NCI-H526 (cell line): ENCODE data around the gene ILKAP.
A peak's percentile ranks its signal among the peaks of the same experiment; 100 is the strongest.

ENCODE experiments used
- DNase-seq, 2 experiments: peaks; one replicate each; lab custom pipeline; 2025; lab: John Stamatoyannopoulos, UW

Gene ILKAP

GRCh38 chr2:238124488-238125126, 78.9 kb downstream of the ILKAP start:
- no peak for DNase-seq

- no peak for DNase-seq
These were observed 79.5 kb downstream of the ILKAP start for GRCh38 chr2:238123991-238124470.

- DNase-seq, result no peak
These were observed 80.1 kb downstream of the ILKAP start for GRCh38 chr2:238123218-238123971.

GRCh38 chr2:238122287-238123217, 80.9 kb downstream of the ILKAP start:
- no peak for DNase-seq

GRCh38 chr2:238121511-238122286, 81.8 kb downstream of the ILKAP start:
- DNase-seq, result no peak

GRCh38 chr2:238120463-238121298, 82.8 kb downstream of the ILKAP start:
- DNase-seq, result peak; percentile 28 to 61
